DND-41 (cell line): ENCODE results near the gene SLC22A4.

Source experiments
- ATAC-seq: fragments of 200-7000 bp; cut with Tn5 transposase; 3 replicates; pipeline ENCODE4 v1.9.1; 2021; ENCODE audit warnings: low read depth; ENCODE audit not compliant: insufficient read depth
- DNase-seq: peaks from one replicate; pipeline ENCODE4 v3.0.0-alpha.2; 2020
- H2AFZ ChIP-seq: 2 replicates; pipeline ENCODE4 v1.6.0; 2012; ENCODE audit warnings: low read depth, low read length
- H3K27ac ChIP-seq: 2 replicates; pipeline ENCODE4 v1.5.1; 2012; ENCODE audit warnings: low read length, inconsistent platforms
- H3K27me3 ChIP-seq: fragments of 200-600 bp; sonication (generic); 2 replicates; pipeline ENCODE4 v1.6.0; 2012; ENCODE audit warnings: low read length, mild to moderate bottlenecking, inconsistent platforms; ENCODE audit not compliant: insufficient read depth, poor library complexity
- H3K36me3 ChIP-seq: 2 replicates; pipeline ENCODE4 v1.5.1; 2012; ENCODE audit warnings: low read length, inconsistent platforms; ENCODE audit not compliant: insufficient read depth
- H3K4me1 ChIP-seq: 2 replicates; pipeline ENCODE4 v1.5.1; 2012; ENCODE audit warnings: mild to moderate bottlenecking, low read length; ENCODE audit not compliant: insufficient read depth
- H3K4me2 ChIP-seq: 2 replicates; pipeline ENCODE4 v1.6.0; 2012; ENCODE audit warnings: mild to moderate bottlenecking, moderate library complexity, low read length, inconsistent platforms; ENCODE audit not compliant: insufficient read depth
- H3K4me3 ChIP-seq, 2 experiments: fragments of 200-600 bp in 1 of 2; shearing (Covaris generic) in 1 of 2; 2 replicates each; pipeline ENCODE4 v1.5.1; 2012 to 2016; ENCODE audit warnings: inconsistent platforms in 2 of 2, low read length in 2 of 2, mild to moderate bottlenecking in 2 of 2, low read depth in 1 of 2, moderate library complexity in 1 of 2
- H3K79me2 ChIP-seq: 2 replicates; pipeline ENCODE4 v1.6.0; 2012; ENCODE audit warnings: low read length, inconsistent platforms; ENCODE audit not compliant: insufficient read depth
- H3K9ac ChIP-seq: 2 replicates; pipeline ENCODE4 v1.6.0; 2012; ENCODE audit warnings: low read depth, mild to moderate bottlenecking, inconsistent platforms, low read length, moderate library complexity
- H3K9me3 ChIP-seq: 2 replicates; pipeline ENCODE4 v1.5.1; 2012; ENCODE audit warnings: low read length, moderate library complexity, mild to moderate bottlenecking, inconsistent platforms; ENCODE audit not compliant: insufficient read depth, severe bottlenecking
- H4K20me1 ChIP-seq: 2 replicates; pipeline ENCODE4 v1.6.0; 2012; ENCODE audit warnings: low read length; ENCODE audit not compliant: insufficient read depth
- EZH2 ChIP-seq: IDR thresholded peaks from 3 replicates; pipeline ENCODE4 v1.6.1; 2012; ENCODE audit warnings: borderline replicate concordance, low read depth, mild to moderate bottlenecking, moderate library complexity, low read length, inconsistent platforms; ENCODE audit not compliant: severe bottlenecking
- TF ChIP-seq, protein P1 (sequence below): IDR thresholded peaks from 2 replicates; pipeline ENCODE4 v1.5.1; 2012; ENCODE audit warnings: borderline replicate concordance, low read length, moderate library complexity, mild to moderate bottlenecking; ENCODE audit not compliant: poor library complexity, severe bottlenecking; ENCODE audit errors: extremely low read depth

SLC22A4 gene

DNA sequence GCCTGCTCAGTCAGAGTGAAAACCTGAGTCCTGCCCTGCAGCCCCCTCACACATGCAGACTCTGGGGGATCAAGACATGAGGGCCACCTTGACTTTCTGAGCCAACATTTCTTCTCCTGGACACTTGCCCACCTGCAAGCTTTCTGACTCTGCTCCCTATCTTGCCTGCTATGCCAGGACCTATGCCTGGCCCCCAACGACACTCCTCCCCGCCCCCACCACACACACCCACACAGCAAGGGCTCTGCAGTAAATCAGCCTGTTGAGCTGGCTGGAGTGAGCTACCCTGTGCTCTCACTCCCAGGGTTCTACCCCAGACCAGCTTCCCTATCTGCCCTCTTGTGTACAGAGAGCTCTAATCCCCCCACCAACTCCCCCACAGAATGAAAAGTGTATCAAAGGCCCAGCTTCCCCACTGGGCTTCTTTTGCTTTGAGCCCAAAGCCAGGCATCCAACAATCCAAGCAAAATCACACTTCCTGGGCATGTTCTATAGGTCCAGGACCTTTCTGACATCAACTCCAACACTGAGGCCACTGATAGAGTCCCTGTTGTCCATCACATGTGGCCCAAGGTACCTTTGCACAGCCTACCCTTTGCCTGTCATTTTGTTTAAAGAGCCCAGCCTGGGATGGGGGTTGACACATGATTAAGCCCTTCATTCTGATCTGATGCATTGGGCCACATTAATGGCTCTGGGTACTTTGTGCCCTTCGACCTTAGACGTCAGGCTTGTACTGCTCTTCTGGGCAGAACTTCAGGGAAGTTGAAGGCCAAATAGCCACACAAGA, 29.5 kb upstream of the SLC22A4 start:
- no peak overlapping the region for H3K4me2 ChIP-seq
- ATAC-seq (no peak), DNase-seq (no peak)
- H4K20me1 ChIP-seq = no peaks in the 10 kb centered on the region
- no peak overlapping the region for H3K27ac ChIP-seq
- H3K79me2 ChIP-seq = no peaks in the 10 kb centered on the region
- no peak overlapping the region for H2AFZ ChIP-seq
- no peak for TF ChIP-seq EZH2
- TF ChIP-seq, protein P1, sequence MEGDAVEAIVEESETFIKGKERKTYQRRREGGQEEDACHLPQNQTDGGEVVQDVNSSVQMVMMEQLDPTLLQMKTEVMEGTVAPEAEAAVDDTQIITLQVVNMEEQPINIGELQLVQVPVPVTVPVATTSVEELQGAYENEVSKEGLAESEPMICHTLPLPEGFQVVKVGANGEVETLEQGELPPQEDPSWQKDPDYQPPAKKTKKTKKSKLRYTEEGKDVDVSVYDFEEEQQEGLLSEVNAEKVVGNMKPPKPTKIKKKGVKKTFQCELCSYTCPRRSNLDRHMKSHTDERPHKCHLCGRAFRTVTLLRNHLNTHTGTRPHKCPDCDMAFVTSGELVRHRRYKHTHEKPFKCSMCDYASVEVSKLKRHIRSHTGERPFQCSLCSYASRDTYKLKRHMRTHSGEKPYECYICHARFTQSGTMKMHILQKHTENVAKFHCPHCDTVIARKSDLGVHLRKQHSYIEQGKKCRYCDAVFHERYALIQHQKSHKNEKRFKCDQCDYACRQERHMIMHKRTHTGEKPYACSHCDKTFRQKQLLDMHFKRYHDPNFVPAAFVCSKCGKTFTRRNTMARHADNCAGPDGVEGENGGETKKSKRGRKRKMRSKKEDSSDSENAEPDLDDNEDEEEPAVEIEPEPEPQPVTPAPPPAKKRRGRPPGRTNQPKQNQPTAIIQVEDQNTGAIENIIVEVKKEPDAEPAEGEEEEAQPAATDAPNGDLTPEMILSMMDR = no peak
- H3K9me3 ChIP-seq = no peaks in the 10 kb centered on the region
- no peaks in the 10 kb centered on the region for H3K4me1 ChIP-seq
- no peak overlapping the region for H3K4me3 ChIP-seq
- H3K9ac ChIP-seq = no peak overlapping the region
- no peaks in the 10 kb centered on the region for H3K36me3 ChIP-seq
- no peaks in the 10 kb centered on the region for H3K27me3 ChIP-seq

DNA sequence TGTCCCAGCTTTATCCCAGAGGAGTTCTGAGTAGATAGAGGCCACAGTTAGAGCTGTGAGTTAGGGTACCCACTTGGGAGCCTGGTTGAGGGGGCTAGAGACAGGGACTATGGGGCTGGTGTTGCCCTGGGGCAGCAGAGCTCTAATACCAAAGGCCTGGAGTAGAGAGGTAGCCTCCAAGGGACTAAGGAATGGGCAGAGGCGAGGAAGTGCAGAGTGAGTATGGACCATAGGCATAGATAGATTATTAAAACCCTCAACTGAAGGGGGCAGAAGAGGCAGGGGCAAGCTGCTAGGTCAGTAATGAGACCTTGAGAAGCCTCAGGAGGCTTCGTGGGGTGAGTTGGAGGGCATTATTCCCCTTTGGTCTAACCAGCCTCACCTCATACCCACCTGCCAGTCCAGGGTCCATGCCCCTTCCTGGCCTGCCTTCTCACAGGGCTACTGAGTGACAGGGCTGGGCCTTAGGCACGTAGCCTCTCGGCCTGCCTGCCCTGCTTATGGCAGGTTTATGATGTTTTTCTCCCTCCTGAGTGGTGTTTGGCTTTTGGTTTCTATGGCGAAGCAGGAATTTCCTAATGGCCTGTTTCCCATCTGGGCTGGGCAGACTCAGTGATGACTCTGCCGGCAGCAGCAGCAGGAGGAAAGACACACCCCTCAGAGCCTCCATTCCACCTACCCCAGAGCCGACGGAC, 28.7 kb upstream of the SLC22A4 start:
- DNase-seq (no peak), ATAC-seq (no peak)
- Histone ChIP-seq H3K36me3 (no peaks in the 10 kb centered on the region), H3K27ac (no peak overlapping the region), H3K4me2 (no peak overlapping the region), H3K4me1 (no peaks in the 10 kb centered on the region), H3K27me3 (no peaks in the 10 kb centered on the region), H3K4me3 (no peak overlapping the region), H3K9ac (no peak overlapping the region), H4K20me1 (no peaks in the 10 kb centered on the region), H3K79me2 (no peaks in the 10 kb centered on the region), H3K9me3 (no peaks in the 10 kb centered on the region), H2AFZ (no peak overlapping the region)
- TF ChIP-seq, protein P1 = no peak
- no peak for TF ChIP-seq EZH2

DNA sequence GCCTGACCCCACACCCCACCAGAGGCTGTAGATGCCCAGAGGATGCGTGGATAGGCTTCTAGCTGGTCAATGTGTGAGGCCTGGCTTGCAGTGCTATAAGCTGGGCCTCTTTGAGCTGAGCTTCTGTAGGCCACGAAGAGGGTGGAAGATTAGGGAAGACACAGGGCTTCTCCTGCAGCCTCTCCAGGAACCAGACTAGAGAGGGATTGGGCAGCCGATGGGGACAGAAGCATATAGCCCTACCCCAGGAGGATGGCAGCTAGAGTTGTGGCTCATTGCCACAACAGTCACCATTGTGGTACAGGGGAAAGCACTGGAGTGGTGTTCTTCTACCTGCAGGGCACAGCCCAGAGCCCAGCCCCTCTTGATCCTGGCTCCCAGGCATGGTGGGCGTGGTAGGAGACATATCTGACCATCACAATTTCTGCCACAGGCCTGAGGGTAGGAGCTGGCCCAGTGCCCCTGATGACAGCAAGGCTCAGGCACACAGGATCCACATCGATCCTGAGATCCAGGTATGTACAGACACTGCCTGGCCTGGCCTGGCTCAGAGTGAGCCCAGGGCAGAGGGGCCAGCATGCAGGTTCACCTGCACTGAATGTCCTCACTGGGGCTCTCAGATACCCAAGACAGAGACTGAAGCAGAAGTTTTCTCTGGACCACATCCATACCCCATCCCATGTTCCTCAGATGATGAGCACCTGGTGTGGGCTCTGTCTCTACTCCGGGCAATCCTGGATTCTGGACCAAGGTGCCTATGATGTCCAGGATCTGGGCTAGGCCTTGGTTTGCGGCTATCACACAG, 28.0 kb upstream of the SLC22A4 start:
- H2AFZ ChIP-seq = no peak overlapping the region
- H3K4me1 ChIP-seq = no peaks in the 10 kb centered on the region
- H3K4me2 ChIP-seq = no peak overlapping the region

More for the DNA sequence above, 28.0 kb upstream of the SLC22A4 start:
- Histone ChIP-seq H4K20me1 (no peaks in the 10 kb centered on the region), H3K9ac (no peak overlapping the region), H3K27ac (no peak overlapping the region), H3K79me2 (no peaks in the 10 kb centered on the region), H3K4me3 (no peak overlapping the region), H3K9me3 (no peaks in the 10 kb centered on the region), H3K27me3 (no peaks in the 10 kb centered on the region), H3K36me3 (no peaks in the 10 kb centered on the region)
- DNase-seq (no peak), ATAC-seq (no peak)
- TF ChIP-seq, protein P1 = no peak
- no peak for TF ChIP-seq EZH2
